HEK293 (cell line): ENCODE data around the gene FAM193A.

Experiments
- CTCF ChIA-PET: fragments of 350-600 bp; formaldehyde crosslinking; extraction: SDS; loops from one replicate; lab custom pipeline; 2021; ENCODE audit warnings: antibody characterized with exemption; lab: Yijun Ruan, JAX
- POLR2A ChIA-PET: fragments of 300-600 bp; formaldehyde crosslinking; extraction: SDS; loops from one replicate; lab custom pipeline; 2020; ENCODE audit warnings: antibody characterized with exemption, inconsistent platforms; lab: Yijun Ruan, JAX
- H3K27ac ChIP-seq: fragments of 200-500 bp; sonication (Bioruptor generic); 2 replicates; pipeline ENCODE4 v1.5.1; 2014; ENCODE audit warnings: low read depth, low read length, control low read depth, inconsistent platforms; ENCODE audit errors: extremely low read depth
- H3K36me3 ChIP-seq, 2 experiments: fragments of 200-500 bp in 1 of 2; sonication (Bioruptor generic) in 1 of 2; 1 replicate in 1 of 2; 2 replicates in 1 of 2; pipeline ENCODE4 v1.5.1; 2014 to 2017; ENCODE audit warnings: inconsistent platforms in 2 of 2, low read length in 2 of 2; ENCODE audit not compliant: control insufficient read depth in 2 of 2, insufficient read depth in 1 of 2
- H3K4me1 ChIP-seq: fragments of 200-500 bp; sonication (Bioruptor generic); 2 replicates; pipeline ENCODE4 v1.5.1; 2014; ENCODE audit warnings: mild to moderate bottlenecking, low read length, inconsistent platforms; ENCODE audit not compliant: control insufficient read depth, insufficient read depth
- H3K4me3 ChIP-seq: 2 replicates; pipeline ENCODE4 v1.5.1; 2011; ENCODE audit warnings: low read depth, mild to moderate bottlenecking, control low read depth, low read length, moderate library complexity
- H3K9me3 ChIP-seq: fragments of 200-500 bp; sonication (Bioruptor generic); 2 replicates; pipeline ENCODE4 v1.5.1; 2014; ENCODE audit warnings: low read depth, low read length, inconsistent platforms; ENCODE audit not compliant: control insufficient read depth, insufficient read depth
- HOXA7 ChIP-seq: sonication (generic); formaldehyde crosslinking; IDR thresholded peaks from 2 replicates; pipeline ENCODE4 v1.8.1; 2022; ENCODE audit warnings: missing genetic modification reagents, borderline replicate concordance
- HOXC10 ChIP-seq: sonication (generic); formaldehyde crosslinking; IDR thresholded peaks from 2 replicates; pipeline ENCODE4 v1.8.1; 2023; ENCODE audit warnings: mild to moderate bottlenecking, missing genetic modification reagents
- MEIS1 ChIP-seq: sonication (generic); formaldehyde crosslinking; IDR thresholded peaks from 2 replicates; pipeline ENCODE4 v1.8.1; 2022; ENCODE audit warnings: missing genetic modification reagents, mild to moderate bottlenecking, borderline replicate concordance
- MZF1 ChIP-seq: fragments of 450-650 bp; formaldehyde crosslinking; IDR thresholded peaks from 2 replicates; pipeline ENCODE4 v1.5.1; 2017; ENCODE audit warnings: missing biosample characterization, missing genetic modification characterization, borderline replicate concordance
- PRDM2 ChIP-seq: fragments of 450-650 bp; formaldehyde crosslinking; IDR thresholded peaks from 2 replicates; pipeline ENCODE4 v1.5.1; 2016; ENCODE audit warnings: missing biosample characterization, missing genetic modification characterization, borderline replicate concordance
- REST ChIP-seq: fragments of 450-650 bp; formaldehyde crosslinking; IDR thresholded peaks from 2 replicates; pipeline ENCODE4 v1.5.1; 2016; ENCODE audit warnings: missing biosample characterization, missing genetic modification characterization
- TSHZ1 ChIP-seq: fragments of 450-650 bp; formaldehyde crosslinking; IDR thresholded peaks from 2 replicates; pipeline ENCODE4 v1.5.1; 2016; ENCODE audit warnings: missing biosample characterization, missing genetic modification characterization, borderline replicate concordance
- ZBTB20 ChIP-seq: fragments of 450-650 bp; formaldehyde crosslinking; IDR thresholded peaks from 2 replicates; pipeline ENCODE4 v1.5.1; 2016; ENCODE audit warnings: missing biosample characterization, missing genetic modification characterization
- ZBTB21 ChIP-seq: fragments of 450-650 bp; formaldehyde crosslinking; IDR thresholded peaks from 2 replicates; pipeline ENCODE4 v1.5.1; 2017; ENCODE audit warnings: missing biosample characterization, missing genetic modification characterization
- ZNF132 ChIP-seq: fragments of 450-650 bp; formaldehyde crosslinking; IDR thresholded peaks from 2 replicates; pipeline ENCODE4 v1.5.1; 2017; ENCODE audit warnings: missing biosample characterization, missing genetic modification characterization, borderline replicate concordance
- ZNF184 ChIP-seq: fragments of 450-650 bp; IDR thresholded peaks from 2 replicates; pipeline ENCODE4 v1.5.1; 2018; ENCODE audit warnings: missing biosample characterization, mild to moderate bottlenecking, missing genetic modification characterization
- ZNF221 ChIP-seq: fragments of 450-650 bp; formaldehyde crosslinking; IDR thresholded peaks from 2 replicates; pipeline ENCODE4 v1.5.1; 2017; ENCODE audit warnings: missing biosample characterization, missing genetic modification characterization, borderline replicate concordance
- ZNF629 ChIP-seq: fragments of 450-650 bp; formaldehyde crosslinking; IDR thresholded peaks from 2 replicates; pipeline ENCODE4 v1.5.1; 2017; ENCODE audit warnings: missing biosample characterization, missing genetic modification characterization
- ZNF701 ChIP-seq: fragments of 450-650 bp; formaldehyde crosslinking; IDR thresholded peaks from 2 replicates; pipeline ENCODE4 v1.5.1; 2016; ENCODE audit warnings: missing biosample characterization, missing genetic modification characterization
- TF ChIP-seq, protein P1 (sequence below): fragments of 450-650 bp; formaldehyde crosslinking; IDR thresholded peaks from 2 replicates; pipeline ENCODE4 v1.5.1; 2016; ENCODE audit warnings: missing biosample characterization, missing genetic modification characterization
- TF ChIP-seq, protein P2 (sequence below): fragments of 450-650 bp; formaldehyde crosslinking; IDR thresholded peaks from 2 replicates; pipeline ENCODE4 v1.5.1; 2016; ENCODE audit warnings: missing biosample characterization, missing genetic modification characterization

FAM193A gene

DNA sequence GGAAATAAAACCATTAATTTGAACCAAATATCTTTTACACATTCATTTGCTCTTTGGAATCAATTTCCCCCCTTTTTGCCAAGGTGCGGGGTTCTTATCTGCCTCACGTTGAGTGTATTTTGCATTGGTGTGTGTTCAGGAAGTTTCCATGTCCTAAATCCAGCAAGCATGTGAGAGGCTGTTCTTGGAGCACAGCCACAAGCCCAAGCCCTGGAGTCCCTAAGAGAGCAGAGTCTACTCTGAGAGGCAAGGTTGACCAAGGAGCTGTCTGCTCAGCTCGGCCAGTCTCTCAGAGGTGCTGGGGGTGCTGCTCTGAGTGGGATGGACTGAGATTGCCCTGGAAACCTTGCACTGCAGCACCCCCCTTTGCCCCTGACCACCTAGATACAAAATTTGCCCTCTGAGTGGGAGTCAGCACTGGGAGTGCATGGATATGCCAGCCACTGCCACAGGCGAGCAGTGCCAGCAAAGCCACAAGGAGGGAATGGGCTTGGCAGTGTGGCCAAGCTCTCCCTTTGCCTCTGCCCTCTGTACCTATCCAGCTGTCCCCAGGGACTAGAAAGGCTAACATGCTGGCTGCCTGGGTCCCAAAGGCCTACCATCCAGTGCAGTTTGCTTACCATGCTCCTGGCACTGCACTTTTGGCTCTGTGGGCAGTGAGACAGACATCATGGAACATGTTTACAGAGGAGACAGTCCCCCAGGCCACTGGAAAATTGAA lies 20.5 kb upstream of the FAM193A start (continued):
- no peak for TF ChIP-seq MEIS1 (CRISPR knock-in tag)

DNA sequence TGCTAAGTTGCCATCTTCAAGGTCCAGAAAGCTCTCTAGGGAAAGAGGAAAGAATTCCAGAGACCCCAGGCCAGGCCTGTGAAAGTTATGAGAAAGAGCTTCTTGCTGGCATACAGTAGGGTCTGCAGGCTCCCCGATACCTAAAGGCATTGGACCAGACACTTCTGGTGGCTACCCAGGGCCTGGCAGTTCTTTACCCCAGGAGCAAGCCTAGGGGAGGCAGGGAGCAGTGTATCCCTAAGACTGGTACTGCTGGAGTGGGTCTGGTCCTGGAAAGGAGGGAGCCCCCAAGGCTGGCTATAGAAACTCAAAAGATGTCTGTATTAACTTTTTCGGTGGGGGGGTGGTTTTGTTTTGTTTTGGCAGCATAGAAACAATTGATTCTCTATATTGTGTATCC lies 19.8 kb upstream of the FAM193A start:
- H3K4me3 ChIP-seq, result no peak overlapping the region
- TF ChIP-seq ZNF629 (tag by site-specific recombination) (no peak), ZNF701 (tag by site-specific recombination) (no peak), ZNF221 (no peak)
- TF ChIP-seq, all 188 proteins: peak for 0
- POLR2A ChIA-PET, result no interaction called here
- H3K36me3 ChIP-seq, result peaks cover 4 to 48% of the 10 kb centered on the region in 2 experiments; a peak in 2 of 3 replicates
- no peak overlapping the region for H3K27ac ChIP-seq
- H3K9me3 ChIP-seq, result no peaks in the 10 kb centered on the region
- no peaks in the 10 kb centered on the region for H3K4me1 ChIP-seq
- CTCF ChIA-PET, result no interaction called here

GRCh38 chr4:2526559-2526958 lies 9.9 kb upstream of the FAM193A start:
- Histone ChIP-seq H3K36me3 (no peaks in the 10 kb centered on the region; a peak in 1 of 3 replicates), H3K27ac (no peak overlapping the region), H3K4me3 (no peak overlapping the region), H3K4me1 (no peaks in the 10 kb centered on the region), H3K9me3 (no peaks in the 10 kb centered on the region)
- POLR2A ChIA-PET, result no interaction called here
- CTCF ChIA-PET, result no interaction called here
- TF ChIP-seq, protein P1, sequence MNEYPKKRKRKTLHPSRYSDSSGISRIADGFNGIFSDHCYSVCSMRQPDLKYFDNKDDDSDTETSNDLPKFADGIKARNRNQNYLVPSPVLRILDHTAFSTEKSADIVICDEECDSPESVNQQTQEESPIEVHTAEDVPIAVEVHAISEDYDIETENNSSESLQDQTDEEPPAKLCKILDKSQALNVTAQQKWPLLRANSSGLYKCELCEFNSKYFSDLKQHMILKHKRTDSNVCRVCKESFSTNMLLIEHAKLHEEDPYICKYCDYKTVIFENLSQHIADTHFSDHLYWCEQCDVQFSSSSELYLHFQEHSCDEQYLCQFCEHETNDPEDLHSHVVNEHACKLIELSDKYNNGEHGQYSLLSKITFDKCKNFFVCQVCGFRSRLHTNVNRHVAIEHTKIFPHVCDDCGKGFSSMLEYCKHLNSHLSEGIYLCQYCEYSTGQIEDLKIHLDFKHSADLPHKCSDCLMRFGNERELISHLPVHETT (tag by site-specific recombination), result no peak
- TF ChIP-seq TSHZ1 (tag by site-specific recombination) (no peak), REST (no peak), ZNF132 (tag by site-specific recombination) (no peak), PRDM2 (no peak), HOXA7 (CRISPR knock-in tag) (no peak), MZF1 (no peak), ZNF184 (tag by site-specific recombination) (no peak), HOXC10 (CRISPR knock-in tag) (no peak), ZBTB21 (tag by site-specific recombination) (no peak), ZBTB20 (tag by site-specific recombination) (no peak)
- TF ChIP-seq, protein P2, sequence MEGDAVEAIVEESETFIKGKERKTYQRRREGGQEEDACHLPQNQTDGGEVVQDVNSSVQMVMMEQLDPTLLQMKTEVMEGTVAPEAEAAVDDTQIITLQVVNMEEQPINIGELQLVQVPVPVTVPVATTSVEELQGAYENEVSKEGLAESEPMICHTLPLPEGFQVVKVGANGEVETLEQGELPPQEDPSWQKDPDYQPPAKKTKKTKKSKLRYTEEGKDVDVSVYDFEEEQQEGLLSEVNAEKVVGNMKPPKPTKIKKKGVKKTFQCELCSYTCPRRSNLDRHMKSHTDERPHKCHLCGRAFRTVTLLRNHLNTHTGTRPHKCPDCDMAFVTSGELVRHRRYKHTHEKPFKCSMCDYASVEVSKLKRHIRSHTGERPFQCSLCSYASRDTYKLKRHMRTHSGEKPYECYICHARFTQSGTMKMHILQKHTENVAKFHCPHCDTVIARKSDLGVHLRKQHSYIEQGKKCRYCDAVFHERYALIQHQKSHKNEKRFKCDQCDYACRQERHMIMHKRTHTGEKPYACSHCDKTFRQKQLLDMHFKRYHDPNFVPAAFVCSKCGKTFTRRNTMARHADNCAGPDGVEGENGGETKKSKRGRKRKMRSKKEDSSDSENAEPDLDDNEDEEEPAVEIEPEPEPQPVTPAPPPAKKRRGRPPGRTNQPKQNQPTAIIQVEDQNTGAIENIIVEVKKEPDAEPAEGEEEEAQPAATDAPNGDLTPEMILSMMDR (tag by site-specific recombination), result no peak
